Measurements from ENCODE around the gene ANLN. TPM values are rescaled to one million over a fixed set of nuclear protein-coding genes. Genes with fewer than 3 reads are reported as not detected.
"Not testable (repeated sequence)": the region's sequence is repeated elsewhere in the genome, so short reads cannot be mapped to it uniquely, and the experiment has no call there.

ANLN gene
- total RNA-seq, 1 experiment from 2014 or later: 106 TPM

- Histone ChIP-seq H3K9me3 (no peaks in the 10 kb centered on the region), H3K4me1 (no peaks in the 10 kb centered on the region), H3K4me3 (ENCODE audit: low read depth, low read length) (no peak overlapping the region), H3K36me3 (ENCODE audit: control insufficient read depth, insufficient read depth, low read length) (no peaks in the 10 kb centered on the region), H3K27me3 (replicated peaks; ENCODE audit: control insufficient read depth, insufficient read depth, low read length) (no peaks in the 10 kb centered on the region)
- Mint-ChIP-seq H3K4me3 (ENCODE audit: unreplicated experiment) (no peak overlapping the region), H3K36me3 (ENCODE audit: insufficient read depth, unreplicated experiment) (peaks cover 4% of the 10 kb centered on the region), H3K27ac (ENCODE audit: unreplicated experiment) (no peak overlapping the region), H3K27me3 (ENCODE audit: insufficient read depth, unreplicated experiment) (peaks cover 3% of the 10 kb centered on the region), H3K4me1 (ENCODE audit: low read depth, unreplicated experiment) (no peaks in the 10 kb centered on the region), H3K9me3 (ENCODE audit: unreplicated experiment) (no peaks in the 10 kb centered on the region)
- no peak for TF ChIP-seq CTCF (IDR thresholded peaks at IDR 0.05; ENCODE audit: insufficient read depth in 1 of 2, low read depth in 1 of 2, low read length in 1 of 2, severe bottlenecking in 1 of 2, unreplicated experiment in 1 of 2)
- ChIA-PET CTCF (no interaction called here), POLR2A (no interaction called here)
- intact Hi-C loops (cut with micrococcal nuclease; ENCODE audit: unreplicated experiment): no loop called here
- DNase-seq: no peak
- BruUV-seq (replicated peaks): no TSS peak
Measured at GRCh38 chr7:36381056-36381455, 8.6 kb upstream of the ANLN start.

- H3K27me3 Mint-ChIP-seq (ENCODE audit: insufficient read depth, unreplicated experiment); H3K4me3 ChIP-seq (ENCODE audit: low read depth, low read length); H3K27ac Mint-ChIP-seq (ENCODE audit: unreplicated experiment); CTCF ChIA-PET; H3K9me3 ChIP-seq; H3K27me3 ChIP-seq (replicated peaks; ENCODE audit: control insufficient read depth, insufficient read depth, low read length); H3K36me3 ChIP-seq (ENCODE audit: control insufficient read depth, insufficient read depth, low read length); DNase-seq; H3K9me3 Mint-ChIP-seq (ENCODE audit: unreplicated experiment); POLR2A ChIA-PET; H3K4me1 Mint-ChIP-seq (ENCODE audit: low read depth, unreplicated experiment); BruUV-seq (replicated peaks); H3K36me3 Mint-ChIP-seq (ENCODE audit: insufficient read depth, unreplicated experiment); intact Hi-C loops (cut with micrococcal nuclease; ENCODE audit: unreplicated experiment); H3K4me3 Mint-ChIP-seq (ENCODE audit: unreplicated experiment); H3K4me1 ChIP-seq: not testable (repeated sequence)
Measured at GRCh38 chr7:36383284-36383683, 6.4 kb upstream of the ANLN start.

- H3K4me1 Mint-ChIP-seq (ENCODE audit: low read depth, unreplicated experiment); H3K27me3 ChIP-seq (replicated peaks; ENCODE audit: control insufficient read depth, insufficient read depth, low read length); H3K27ac Mint-ChIP-seq (ENCODE audit: unreplicated experiment); BruUV-seq (replicated peaks); H3K4me3 Mint-ChIP-seq (ENCODE audit: unreplicated experiment); H3K27me3 Mint-ChIP-seq (ENCODE audit: insufficient read depth, unreplicated experiment); POLR2A ChIA-PET; H3K36me3 ChIP-seq (ENCODE audit: control insufficient read depth, insufficient read depth, low read length); CTCF ChIA-PET; DNase-seq; intact Hi-C loops (cut with micrococcal nuclease; ENCODE audit: unreplicated experiment); H3K9me3 Mint-ChIP-seq (ENCODE audit: unreplicated experiment); H3K4me3 ChIP-seq (ENCODE audit: low read depth, low read length); H3K9me3 ChIP-seq: not testable (repeated sequence)
- H3K4me1 ChIP-seq: peaks cover 18% of the 10 kb centered on the region
- H3K36me3 Mint-ChIP-seq (ENCODE audit: insufficient read depth, unreplicated experiment): peaks cover 16% of the 10 kb centered on the region
Measured at GRCh38 chr7:36385646-36386045, 4.0 kb upstream of the ANLN start.

GRCh38 chr7:36387435-36388231 is 2.0 kb upstream of the ANLN start:
- H3K27me3 Mint-ChIP-seq (ENCODE audit: insufficient read depth, unreplicated experiment): no peaks in the 10 kb centered on the region
- peaks cover 29% of the 10 kb centered on the region for H3K36me3 Mint-ChIP-seq (ENCODE audit: insufficient read depth, unreplicated experiment)
- H3K4me1 ChIP-seq: peaks cover 18% of the 10 kb centered on the region

More at GRCh38 chr7:36387435-36388231, 2.0 kb upstream of the ANLN start:
- H3K9me3 Mint-ChIP-seq (ENCODE audit: unreplicated experiment): no peaks in the 10 kb centered on the region
- peaks cover 7% of the 10 kb centered on the region for H3K4me1 Mint-ChIP-seq (ENCODE audit: low read depth, unreplicated experiment)
- no peak for TF ChIP-seq CTCF (IDR thresholded peaks at IDR 0.05; ENCODE audit: insufficient read depth in 1 of 2, low read depth in 1 of 2, low read length in 1 of 2, severe bottlenecking in 1 of 2, unreplicated experiment in 1 of 2)
- no peak for DNase-seq
- no peak overlapping the region for H3K27ac Mint-ChIP-seq (ENCODE audit: unreplicated experiment)
- intact Hi-C loops (cut with micrococcal nuclease; ENCODE audit: unreplicated experiment): no loop called here
- H3K27me3 ChIP-seq (replicated peaks; ENCODE audit: control insufficient read depth, insufficient read depth, low read length): no peaks in the 10 kb centered on the region
- CTCF ChIA-PET: no interaction called here
- no peak overlapping the region for H3K4me3 Mint-ChIP-seq (ENCODE audit: unreplicated experiment)
- H3K9me3 ChIP-seq: no peaks in the 10 kb centered on the region
- no peak overlapping the region for H3K4me3 ChIP-seq (ENCODE audit: low read depth, low read length)
- no TSS peak for BruUV-seq (replicated peaks)
- POLR2A ChIA-PET: no interaction called here
- H3K36me3 ChIP-seq (ENCODE audit: control insufficient read depth, insufficient read depth, low read length): no peaks in the 10 kb centered on the region
